ENCODE measurements around the gene PSRC1.
"Not testable (repeated sequence)": the region's sequence is repeated elsewhere in the genome, so short reads cannot be mapped to it uniquely, and the experiment has no call there.

PSRC1 gene

GRCh38 chr1:109295712-109296415 lies 12.9 kb upstream of the PSRC1 start:
- DNase-seq = no peak

GRCh38 chr1:109294481-109294880 lies 11.5 kb upstream of the PSRC1 start:
- DNase-seq = no peak

- no peak for DNase-seq
These were observed 10.1 kb upstream of the PSRC1 start for GRCh38 chr1:109293026-109293425.

GRCh38 chr1:109292364-109292763 lies 9.4 kb upstream of the PSRC1 start:
- no peak for DNase-seq

- DNase-seq = no peak
These were observed 8.1 kb upstream of the PSRC1 start for GRCh38 chr1:109290998-109291397.

- DNase-seq = no peak
These were observed 7.2 kb upstream of the PSRC1 start for GRCh38 chr1:109290137-109290536.

GRCh38 chr1:109286762-109287161 lies 3.8 kb upstream of the PSRC1 start:
- DNase-seq = not testable (repeated sequence)

- DNase-seq = no peak
These were observed 1.0 kb upstream of the PSRC1 start for GRCh38 chr1:109283748-109284600.

GRCh38 chr1:109282497-109282951 lies 421 bp downstream of the PSRC1 start:
- no peak for DNase-seq

- no peak for DNase-seq
These were observed 1.1 kb downstream of the PSRC1 start for GRCh38 chr1:109281680-109282496.

GRCh38 chr1:109280862-109281261 lies 2.1 kb downstream of the PSRC1 start:
- DNase-seq = no peak

GRCh38 chr1:109279615-109280278 lies 3.2 kb downstream of the PSRC1 start:
- no peak for DNase-seq

- peak; percentile 56 for DNase-seq
These were observed 5.3 kb downstream of the PSRC1 start for GRCh38 chr1:109277434-109278204.

- no peak for DNase-seq
These were observed 7.1 kb downstream of the PSRC1 start for GRCh38 chr1:109275706-109276345.

GRCh38 chr1:109274533-109275476 lies 8.1 kb downstream of the PSRC1 start:
- no peak for DNase-seq

- no peak for DNase-seq
These were observed 9.2 kb downstream of the PSRC1 start for GRCh38 chr1:109273570-109274288.

- no peak for DNase-seq
These were observed 10.0 kb downstream of the PSRC1 start for GRCh38 chr1:109272831-109273547.

GRCh38 chr1:109272021-109272799 lies 10.7 kb downstream of the PSRC1 start:
- DNase-seq = no peak

Data from activated naive CD4-positive, alpha-beta T cell treated with anti-CD3 and anti-CD28 coated beads, Interleukin-2, amount 50 U/mL, for 16 hours (primary cell).